ENCODE measurements around the gene DSCAM. TPM values are rescaled to one million over a fixed set of nuclear protein-coding genes. Genes with fewer than 3 reads are reported as not detected.

DSCAM gene
- total and polyA plus RNA-seq, 2 experiments from 2014 or later, result 0.07 TPM; not detected in 1

GRCh38 chr21:40796464-40796863, 50.5 kb downstream of the DSCAM start:
- Histone ChIP-seq H3K27me3 (ENCODE audit: insufficient read depth) (no peaks in the 10 kb centered on the region), H3K4me3 (no peak overlapping the region), H3K4me2 (no peak overlapping the region), H2AFZ (no peak overlapping the region), H3K36me3 (ENCODE audit: insufficient read depth) (no peaks in the 10 kb centered on the region; the same call in 1 of the 2 replicates), H3K4me1 (ENCODE audit: insufficient read depth) (no peaks in the 10 kb centered on the region), H3K27ac (ENCODE audit: low read depth) (no peak overlapping the region), H3K9me2 (ENCODE audit: insufficient read depth) (no peaks in the 10 kb centered on the region), H3K79me2 (replicated peaks; ENCODE audit: insufficient read depth) (no peaks in the 10 kb centered on the region), H3F3A (replicated peaks; ENCODE audit: low read depth) (no peaks in the 10 kb centered on the region), H4K20me1 (replicated peaks; ENCODE audit: insufficient read depth) (no peaks in the 10 kb centered on the region)
- Mint-ChIP-seq H3K36me3 (ENCODE audit: low read depth) (peaks cover 21% of the 10 kb centered on the region), H3K27ac (no peak overlapping the region), H3K4me3 (no peak overlapping the region), H3K9me3 (peaks cover 88% of the 10 kb centered on the region), H3K4me1 (no peaks in the 10 kb centered on the region), H3K27me3 (ENCODE audit: insufficient read depth, low read depth, poor library complexity) (no peaks in the 10 kb centered on the region)
- no peak for DNase-seq (ENCODE audit: low spot score)
- ATAC-seq, result no peak
- TF ChIP-seq CTCF (conservative IDR thresholded peaks at IDR 0.05; ENCODE audit: low read depth in 2 of 2) (no peak), POLR2AphosphoS5 (IDR thresholded peaks at IDR 0.05; ENCODE audit: low read depth) (no peak), EZH2 (IDR thresholded peaks at IDR 0.05; ENCODE audit: low read depth, unreplicated experiment) (no peak), EZH2phosphoT487 (IDR thresholded peaks at IDR 0.05; ENCODE audit: unreplicated experiment) (no peak), ZNF331 (CRISPR knock-in tag; IDR thresholded peaks at IDR 0.05; ENCODE audit: low read depth) (no peak), CREB1 (CRISPR knock-in tag; IDR thresholded peaks at IDR 0.05; ENCODE audit: low read depth) (no peak), STAT1 (IDR thresholded peaks at IDR 0.05; ENCODE audit: unreplicated experiment) (no peak), NANOG (IDR thresholded peaks at IDR 0.05; ENCODE audit: borderline replicate concordance) (no peak), JUNB (IDR thresholded peaks at IDR 0.05; ENCODE audit: unreplicated experiment) (no peak), ZNF462 (CRISPR knock-in tag; IDR thresholded peaks at IDR 0.05) (no peak), ZNF114 (CRISPR knock-in tag; IDR thresholded peaks at IDR 0.05) (no peak), ETS1 (IDR thresholded peaks at IDR 0.05) (no peak), REST (IDR thresholded peaks at IDR 0.05; ENCODE audit: unreplicated experiment) (no peak)

Data from GM23338 (cell line).